Femur (tissue), 1 donor: ENCODE measurements around the gene RPL7A.
"Not testable (repeated sequence)": the region's sequence is repeated elsewhere in the genome, so short reads cannot be mapped to it uniquely, and the experiment has no call there.

ENCODE experiments used
- DNase-seq: peaks from one replicate; pipeline ENCODE4 v3.0.0-alpha.2; 2017

Gene RPL7A

GRCh38 chr9:133392308-133392707 lies 44.3 kb downstream of the RPL7A start:
- not testable (repeated sequence) for DNase-seq

GRCh38 chr9:133393399-133393798 lies 45.4 kb downstream of the RPL7A start:
- no peak for DNase-seq

GRCh38 chr9:133394687-133395271 lies 46.8 kb downstream of the RPL7A start:
- no peak for DNase-seq

DNA sequence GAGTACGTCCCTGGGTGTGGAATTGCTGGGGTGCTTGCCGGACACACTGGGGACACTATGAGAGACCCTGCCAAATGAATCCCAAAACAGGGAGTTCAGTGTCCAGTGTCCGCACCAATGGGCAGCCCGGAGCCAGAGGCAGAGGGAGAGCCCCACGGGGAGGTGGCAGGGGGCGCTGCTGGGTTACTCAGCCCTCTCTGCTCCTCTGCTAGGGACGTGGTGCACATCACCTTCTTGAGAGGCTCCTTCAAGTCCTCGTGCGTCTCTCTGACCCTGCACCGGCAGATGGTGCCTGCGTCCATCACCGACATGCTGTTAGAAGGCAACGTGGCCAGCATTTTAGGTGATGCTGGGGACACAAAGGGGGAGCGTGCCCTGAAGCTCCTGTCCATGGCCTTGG lies 48.9 kb downstream of the RPL7A start:
- no peak for DNase-seq

GRCh38 chr9:133397370-133397769 lies 49.4 kb downstream of the RPL7A start:
- no peak for DNase-seq

DNA sequence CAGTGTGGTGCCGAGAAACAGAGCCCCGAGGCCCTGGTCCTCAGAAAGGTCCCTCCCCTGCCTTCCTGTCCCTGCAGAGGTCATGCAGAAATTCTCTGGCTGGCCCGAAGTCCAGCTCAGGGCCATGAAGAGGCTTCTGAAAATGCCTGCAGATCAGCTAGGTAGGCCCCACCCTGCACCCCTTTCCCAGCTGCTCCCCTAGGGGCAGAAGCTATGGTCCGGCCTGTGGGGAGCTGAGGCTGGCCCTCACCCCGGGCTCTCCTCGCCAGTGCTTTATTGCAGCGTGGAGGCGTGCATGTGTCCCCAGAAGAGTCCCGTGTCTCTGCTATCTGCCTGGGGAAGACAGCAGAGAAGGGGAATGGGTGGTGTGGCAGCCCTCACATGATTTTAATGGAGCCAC lies 49.9 kb downstream of the RPL7A start:
- no peak for DNase-seq

GRCh38 chr9:133400292-133400691 lies 52.3 kb downstream of the RPL7A start:
- DNase-seq: no peak
